Nephron (organoid): ENCODE data around the gene MKRN1.

Source experiments
- H3K27ac Mint-ChIP-seq, 3 experiments: 2 replicates each; pipeline ENCODE4 v1.8.0; 2020; ENCODE audit warnings: mixed read lengths in 3 of 3, mild to moderate bottlenecking in 2 of 3, moderate library complexity in 1 of 3
- H3K27me3 Mint-ChIP-seq: 2 replicates; pipeline ENCODE4 v1.8.0; 2021; ENCODE audit warnings: low read depth, mild to moderate bottlenecking, moderate library complexity, mixed read lengths
- H3K36me3 Mint-ChIP-seq: 2 replicates; pipeline ENCODE4 v1.8.0; 2020; ENCODE audit warnings: low read depth, mixed read lengths
- H3K4me1 Mint-ChIP-seq: 2 replicates; pipeline ENCODE4 v1.8.0; 2020; ENCODE audit warnings: mixed read lengths
- H3K4me3 Mint-ChIP-seq, 3 experiments: 2 replicates each; pipeline ENCODE4 v1.8.0; 2020; ENCODE audit warnings: mild to moderate bottlenecking in 3 of 3, mixed read lengths in 3 of 3, moderate library complexity in 2 of 3
- H3K9me3 Mint-ChIP-seq: 2 replicates; pipeline ENCODE4 v1.8.0; 2020; ENCODE audit warnings: mixed read lengths
- CTCF ChIP-seq, 3 experiments: fragments of 200-600 bp; sonication (generic); IDR thresholded peaks; one replicate each; pipeline ENCODE4 v1.5.0; 2021; ENCODE audit warnings: antibody characterized with exemption in 3 of 3; ENCODE audit not compliant: unreplicated experiment in 3 of 3

Gene MKRN1

GRCh38 chr7:140479062-140479738, at the start of gene MKRN1:
MKRN1 (minus strand) TSS chr7:140479505; CDS start chr7:140479344, 161 bp downstream.
- H3K27ac Mint-ChIP-seq = peak within 1 kb of the TSS; percentile 94 to 99 (median 97)
- peak within 1 kb of the TSS; percentile 96 to 99 (median 99) for H3K4me3 Mint-ChIP-seq
- TF ChIP-seq CTCF (IDR thresholded peaks at IDR 0.05; ENCODE audit: unreplicated experiment in 3 of 3) = no peak
- peaks cover 21% of the 10 kb centered on the region for H3K4me1 Mint-ChIP-seq
- H3K9me3 Mint-ChIP-seq = no peaks in the 10 kb centered on the region
- H3K27me3 Mint-ChIP-seq = no peaks in the 10 kb centered on the region
- H3K36me3 Mint-ChIP-seq = no peaks in the 10 kb centered on the region

GRCh38 chr7:140526787-140527664, 47.7 kb upstream of the MKRN1 start:
- Mint-ChIP-seq H3K9me3 (no peaks in the 10 kb centered on the region), H3K36me3 (peaks cover 34% of the 10 kb centered on the region), H3K27ac (peak overlapping the region; percentile 17 to 59 (median 43)), H3K4me3 (no peak overlapping the region), H3K4me1 (peaks cover 6% of the 10 kb centered on the region), H3K27me3 (peaks cover 4% of the 10 kb centered on the region)
- no peak for TF ChIP-seq CTCF (IDR thresholded peaks at IDR 0.05; ENCODE audit: unreplicated experiment in 3 of 3)

GRCh38 chr7:140526214-140526613, 46.9 kb upstream of the MKRN1 start:
- Mint-ChIP-seq H3K4me3 (no peak overlapping the region), H3K27ac (peak overlapping the region in 1 of 3 experiments; percentile 59), H3K27me3 (peaks cover 4% of the 10 kb centered on the region), H3K4me1 (peaks cover 6% of the 10 kb centered on the region), H3K9me3 (no peaks in the 10 kb centered on the region), H3K36me3 (peaks cover 40% of the 10 kb centered on the region)
- TF ChIP-seq CTCF (IDR thresholded peaks at IDR 0.05; ENCODE audit: unreplicated experiment in 3 of 3) = no peak

GRCh38 chr7:140525743-140526142, 46.4 kb upstream of the MKRN1 start:
- peaks cover 40% of the 10 kb centered on the region for H3K36me3 Mint-ChIP-seq
- peaks cover 6% of the 10 kb centered on the region for H3K4me1 Mint-ChIP-seq
- peak overlapping the region in 1 of 3 experiments; percentile 59 for H3K27ac Mint-ChIP-seq

GRCh38 chr7:140521421-140521820, 42.1 kb upstream of the MKRN1 start:
- peaks cover 11% of the 10 kb centered on the region for H3K4me1 Mint-ChIP-seq
- no peaks in the 10 kb centered on the region for H3K27me3 Mint-ChIP-seq
- no peak for TF ChIP-seq CTCF (IDR thresholded peaks at IDR 0.05; ENCODE audit: unreplicated experiment in 3 of 3)
- H3K9me3 Mint-ChIP-seq = no peaks in the 10 kb centered on the region
- peak overlapping the region in 2 of 3 experiments; percentile 45 to 54 for H3K27ac Mint-ChIP-seq
- H3K36me3 Mint-ChIP-seq = peaks cover 32% of the 10 kb centered on the region
- no peak overlapping the region for H3K4me3 Mint-ChIP-seq

More at GRCh38 chr7:140525743-140526142, 46.4 kb upstream of the MKRN1 start:
- no peak overlapping the region for H3K4me3 Mint-ChIP-seq
- no peaks in the 10 kb centered on the region for H3K9me3 Mint-ChIP-seq
- TF ChIP-seq CTCF (IDR thresholded peaks at IDR 0.05; ENCODE audit: unreplicated experiment in 3 of 3) = no peak
- peaks cover 4% of the 10 kb centered on the region for H3K27me3 Mint-ChIP-seq
